ENCODE results near the gene MED14. TPM values are rescaled to one million over a fixed set of nuclear protein-coding genes. Genes with fewer than 3 reads are reported as not detected.

The MED14 gene
- total RNA-seq, 1 donor = 24.8 TPM

DNA sequence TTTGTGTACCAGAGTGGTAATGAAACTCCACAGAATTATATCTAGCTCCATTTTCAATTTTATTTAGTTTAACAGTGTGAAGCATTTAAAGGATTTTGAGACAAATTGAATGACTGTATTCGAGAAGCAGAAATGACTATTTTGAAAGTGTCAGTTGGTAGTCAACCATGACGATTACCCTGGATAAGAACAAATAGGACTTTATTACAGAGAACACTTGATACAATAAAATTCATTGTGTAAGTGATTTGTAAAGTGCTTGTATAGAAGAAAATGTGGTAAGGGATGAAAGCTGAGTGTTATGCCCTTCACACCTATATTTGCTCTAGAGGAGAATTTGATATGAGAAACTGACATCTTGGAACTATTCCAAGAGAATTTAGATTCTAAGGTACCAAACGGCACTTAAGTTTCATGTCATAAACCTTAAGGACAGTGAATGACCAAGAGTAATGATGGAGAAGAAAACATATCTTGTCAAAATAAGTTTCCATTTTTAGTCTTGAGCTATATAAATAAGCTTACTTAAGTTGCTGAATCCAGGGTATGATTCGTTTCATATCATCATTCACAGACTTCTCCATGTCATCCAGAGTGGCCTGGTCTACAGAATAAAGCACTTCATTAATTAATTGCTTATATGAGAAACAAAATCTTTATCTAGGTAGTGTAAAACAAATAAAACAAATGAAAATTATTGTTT lies 34.6 kb downstream of the MED14 start:
- no peak for DNase-seq (ENCODE audit: low read depth)
- TF ChIP-seq, protein P1, sequence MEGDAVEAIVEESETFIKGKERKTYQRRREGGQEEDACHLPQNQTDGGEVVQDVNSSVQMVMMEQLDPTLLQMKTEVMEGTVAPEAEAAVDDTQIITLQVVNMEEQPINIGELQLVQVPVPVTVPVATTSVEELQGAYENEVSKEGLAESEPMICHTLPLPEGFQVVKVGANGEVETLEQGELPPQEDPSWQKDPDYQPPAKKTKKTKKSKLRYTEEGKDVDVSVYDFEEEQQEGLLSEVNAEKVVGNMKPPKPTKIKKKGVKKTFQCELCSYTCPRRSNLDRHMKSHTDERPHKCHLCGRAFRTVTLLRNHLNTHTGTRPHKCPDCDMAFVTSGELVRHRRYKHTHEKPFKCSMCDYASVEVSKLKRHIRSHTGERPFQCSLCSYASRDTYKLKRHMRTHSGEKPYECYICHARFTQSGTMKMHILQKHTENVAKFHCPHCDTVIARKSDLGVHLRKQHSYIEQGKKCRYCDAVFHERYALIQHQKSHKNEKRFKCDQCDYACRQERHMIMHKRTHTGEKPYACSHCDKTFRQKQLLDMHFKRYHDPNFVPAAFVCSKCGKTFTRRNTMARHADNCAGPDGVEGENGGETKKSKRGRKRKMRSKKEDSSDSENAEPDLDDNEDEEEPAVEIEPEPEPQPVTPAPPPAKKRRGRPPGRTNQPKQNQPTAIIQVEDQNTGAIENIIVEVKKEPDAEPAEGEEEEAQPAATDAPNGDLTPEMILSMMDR (IDR thresholded peaks at IDR 0.05; ENCODE audit: insufficient read depth, low read length) = no peak
- H3K4me3 ChIP-seq (ENCODE audit: low read depth, low read length) = no peak overlapping the region

- DNase-seq (ENCODE audit: low read depth) = no peak
- TF ChIP-seq, protein P1 (IDR thresholded peaks at IDR 0.05; ENCODE audit: insufficient read depth, low read length) = no peak
Measured at GRCh38 chrX:40698851-40699250, 36.5 kb downstream of the MED14 start.

GRCh38 chrX:40694802-40695201 lies 40.5 kb downstream of the MED14 start:
- DNase-seq (ENCODE audit: low read depth) = peak; percentile 4
- no peak overlapping the region for H3K4me3 ChIP-seq (ENCODE audit: low read depth, low read length)
- TF ChIP-seq, protein P1 (IDR thresholded peaks at IDR 0.05; ENCODE audit: insufficient read depth, low read length) = no peak

More at GRCh38 chrX:40698851-40699250, 36.5 kb downstream of the MED14 start:
- H3K4me3 ChIP-seq (ENCODE audit: low read depth, low read length) = no peak overlapping the region

DNA sequence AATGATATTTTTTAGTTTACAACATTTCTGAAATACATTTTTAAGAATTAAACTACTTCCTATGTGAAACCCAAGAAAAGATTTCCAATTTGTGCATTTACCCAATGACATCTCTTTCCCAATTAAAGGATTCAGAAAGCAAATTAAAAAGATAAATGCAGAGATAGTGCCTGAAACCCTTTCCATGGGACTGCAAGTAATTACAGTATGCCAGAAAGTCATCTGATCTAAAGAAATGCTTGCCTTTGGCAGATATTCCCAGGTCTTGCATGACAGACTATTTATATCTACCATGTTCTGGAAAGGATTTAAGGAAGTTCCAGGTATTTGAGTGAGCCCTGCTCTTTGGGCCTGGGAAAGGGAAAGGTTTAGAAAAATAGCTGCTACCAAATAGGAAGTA lies 46.4 kb downstream of the MED14 start:
- peak; percentile 19 for DNase-seq (ENCODE audit: low read depth)
- no peak overlapping the region for H3K4me3 ChIP-seq (ENCODE audit: low read depth, low read length)
- TF ChIP-seq, protein P1 (IDR thresholded peaks at IDR 0.05; ENCODE audit: insufficient read depth, low read length) = no peak

- no peak for DNase-seq (ENCODE audit: low read depth)
- TF ChIP-seq, protein P1 (IDR thresholded peaks at IDR 0.05; ENCODE audit: insufficient read depth, low read length) = no peak
- H3K4me3 ChIP-seq (ENCODE audit: low read depth, low read length) = no peak overlapping the region
Measured at GRCh38 chrX:40687169-40687568, 48.2 kb downstream of the MED14 start.

DNA sequence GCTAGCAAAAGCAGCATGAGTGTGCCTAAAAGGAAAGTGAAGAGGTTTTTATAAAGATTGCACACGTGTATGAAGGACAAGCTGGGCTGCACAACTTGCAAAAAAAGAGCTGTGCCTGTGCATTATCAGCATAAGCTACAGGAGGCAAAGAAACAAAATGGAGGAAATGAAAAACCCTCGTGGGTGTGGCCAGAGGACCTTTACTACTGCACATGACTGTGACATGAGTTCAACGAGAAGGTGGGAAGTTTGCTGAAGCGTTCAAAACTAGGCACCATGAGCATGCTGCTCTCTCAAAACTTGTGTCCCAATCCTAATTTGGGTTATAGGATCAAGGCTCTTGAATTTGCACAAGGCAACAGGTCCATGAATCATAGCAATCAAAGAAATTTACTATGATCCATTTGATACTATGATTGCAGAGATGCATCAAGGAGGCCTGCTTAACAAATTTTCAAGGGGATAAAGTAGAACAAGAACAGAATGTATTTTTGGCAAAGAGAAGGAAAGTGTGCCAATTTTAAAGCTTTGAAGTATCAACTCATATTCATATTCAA lies 49.9 kb downstream of the MED14 start:
- TF ChIP-seq, protein P1 (IDR thresholded peaks at IDR 0.05; ENCODE audit: insufficient read depth, low read length) = no peak
- H3K4me3 ChIP-seq (ENCODE audit: low read depth, low read length) = no peak overlapping the region
- DNase-seq (ENCODE audit: low read depth) = no peak
